ENCODE measurements around the gene TACR2. TPM values are rescaled to one million over a fixed set of nuclear protein-coding genes. Genes with fewer than 3 reads are reported as not detected.

Gene TACR2
- total RNA-seq: not detected in 2 replicates
- long read RNA-seq: 0 reads

DNA sequence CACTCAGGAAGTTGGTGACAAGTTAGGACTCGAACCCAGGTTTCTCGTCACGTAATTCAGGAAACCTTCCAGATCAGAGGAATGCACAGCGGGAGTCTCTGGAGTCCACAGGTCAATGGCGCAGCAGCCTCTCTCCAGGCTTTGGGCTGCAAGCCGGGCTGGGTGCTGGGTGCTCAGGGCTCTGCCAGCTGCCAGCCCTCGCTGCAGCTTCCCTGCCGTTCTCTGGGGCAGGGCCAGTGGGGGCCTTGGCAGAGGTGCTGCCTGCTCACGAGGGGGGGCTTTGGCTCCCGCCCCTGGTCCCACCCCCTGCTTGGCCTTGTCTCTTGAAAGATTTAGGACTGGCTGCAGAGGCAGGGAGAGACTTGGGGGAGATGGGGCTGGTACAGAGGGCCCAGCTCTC is at the start of gene TACR2:
TACR2 (minus strand) TSS at position 224 of the 400 bp plus-strand sequence. CDS start 595 bp downstream, outside the sequence.
- H3K27ac Mint-ChIP-seq (ENCODE audit: unreplicated experiment): no peak within 1 kb of the TSS

GRCh38 chr10:69466158-69466490 is 49.4 kb upstream of the TACR2 start:
- Mint-ChIP-seq H3K9me3 (ENCODE audit: unreplicated experiment) (no peaks in the 10 kb centered on the region), H3K36me3 (ENCODE audit: unreplicated experiment) (no peaks in the 10 kb centered on the region), H3K4me3 (ENCODE audit: unreplicated experiment) (no peak overlapping the region), H3K4me1 (ENCODE audit: unreplicated experiment) (peaks cover 14% of the 10 kb centered on the region), H3K27me3 (ENCODE audit: unreplicated experiment) (peaks cover 3% of the 10 kb centered on the region), H3K27ac (ENCODE audit: unreplicated experiment) (no peak overlapping the region)
- no peak for TF ChIP-seq CTCF (IDR thresholded peaks at IDR 0.05)
- DNase-seq (ENCODE audit: extremely low spot score, unreplicated experiment): no peak

More for the DNA sequence above, at the start of gene TACR2:
- Mint-ChIP-seq H3K27me3 (ENCODE audit: unreplicated experiment) (no peaks in the 10 kb centered on the region), H3K9me3 (ENCODE audit: unreplicated experiment) (no peaks in the 10 kb centered on the region), H3K36me3 (ENCODE audit: unreplicated experiment) (no peaks in the 10 kb centered on the region), H3K4me3 (ENCODE audit: unreplicated experiment) (no peak within 1 kb of the TSS), H3K4me1 (ENCODE audit: unreplicated experiment) (peaks cover 9% of the 10 kb centered on the region)
- no peak for TF ChIP-seq CTCF (IDR thresholded peaks at IDR 0.05)
- DNase-seq (ENCODE audit: extremely low spot score, unreplicated experiment): no peak

DNA sequence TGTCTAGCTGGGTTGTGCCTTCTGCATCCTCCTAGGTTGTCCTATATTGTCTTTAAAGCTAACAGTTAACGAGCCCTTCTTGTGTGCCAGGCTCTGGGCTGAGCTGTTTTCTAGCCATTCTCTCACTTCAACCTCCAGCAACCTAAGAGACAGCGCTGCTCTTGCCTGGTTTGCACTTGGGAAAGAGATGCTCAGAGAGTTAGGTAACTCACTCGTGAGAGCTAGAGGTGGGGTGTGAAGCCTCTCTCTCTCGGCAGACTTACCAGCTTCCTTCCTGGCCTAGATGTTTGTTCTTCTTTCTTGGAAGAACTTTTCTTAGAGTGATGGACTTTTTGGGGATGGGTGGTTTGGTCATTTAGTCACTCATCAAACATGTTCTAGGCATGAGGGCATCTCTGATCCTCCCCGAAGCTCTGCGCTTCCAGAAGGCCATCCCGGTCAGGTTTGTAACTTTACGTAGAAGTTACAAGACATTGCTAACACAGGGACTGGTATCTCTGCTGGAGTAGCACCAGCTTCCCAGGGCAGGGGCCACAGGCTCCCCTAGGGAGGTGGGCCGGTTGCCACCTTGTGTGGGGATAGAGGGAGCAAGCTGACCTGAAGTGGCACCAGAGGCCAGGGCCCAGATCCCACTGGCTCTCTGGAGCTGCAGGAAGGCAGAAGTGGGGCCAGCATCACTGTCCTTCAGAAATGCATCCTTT is 48.9 kb upstream of the TACR2 start:
- H3K36me3 Mint-ChIP-seq (ENCODE audit: unreplicated experiment): no peaks in the 10 kb centered on the region
- no peak overlapping the region for H3K4me3 Mint-ChIP-seq (ENCODE audit: unreplicated experiment)
- H3K27me3 Mint-ChIP-seq (ENCODE audit: unreplicated experiment): peaks cover under 1% of the 10 kb centered on the region
- H3K4me1 Mint-ChIP-seq (ENCODE audit: unreplicated experiment): peaks cover 14% of the 10 kb centered on the region
- TF ChIP-seq CTCF (IDR thresholded peaks at IDR 0.05): no peak
- DNase-seq (ENCODE audit: extremely low spot score, unreplicated experiment): no peak
- no peaks in the 10 kb centered on the region for H3K9me3 Mint-ChIP-seq (ENCODE audit: unreplicated experiment)
- no peak overlapping the region for H3K27ac Mint-ChIP-seq (ENCODE audit: unreplicated experiment)

- Mint-ChIP-seq H3K9me3 (ENCODE audit: unreplicated experiment) (no peaks in the 10 kb centered on the region), H3K27me3 (ENCODE audit: unreplicated experiment) (no peaks in the 10 kb centered on the region), H3K4me3 (ENCODE audit: unreplicated experiment) (no peak overlapping the region), H3K27ac (ENCODE audit: unreplicated experiment) (no peak overlapping the region), H3K36me3 (ENCODE audit: unreplicated experiment) (no peaks in the 10 kb centered on the region), H3K4me1 (ENCODE audit: unreplicated experiment) (peaks cover 13% of the 10 kb centered on the region)
- no peak for DNase-seq (ENCODE audit: extremely low spot score, unreplicated experiment)
- no peak for TF ChIP-seq CTCF (IDR thresholded peaks at IDR 0.05)
Measured at GRCh38 chr10:69464801-69465401, 48.2 kb upstream of the TACR2 start.

DNA sequence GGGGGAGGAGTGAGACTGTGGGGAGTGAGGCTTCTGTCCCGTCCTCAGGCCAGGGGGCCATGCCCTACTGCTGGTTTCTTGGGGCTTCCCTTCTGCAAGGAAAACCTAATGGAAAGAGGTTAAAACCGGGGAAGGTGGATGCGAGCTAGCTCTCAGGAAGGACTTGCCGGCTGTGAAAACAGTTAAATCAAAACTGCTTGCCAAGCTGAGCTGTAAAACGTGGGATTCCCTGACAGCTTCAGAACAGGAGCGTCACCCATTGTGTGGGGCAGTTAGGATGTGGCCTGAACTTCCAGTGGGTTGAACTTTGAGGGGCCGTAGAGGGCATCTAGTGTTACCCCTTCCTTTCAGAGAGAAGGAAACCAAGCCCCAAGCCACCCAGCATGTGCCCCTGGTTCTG is 47.7 kb upstream of the TACR2 start:
- Mint-ChIP-seq H3K4me1 (ENCODE audit: unreplicated experiment) (peaks cover 13% of the 10 kb centered on the region), H3K27me3 (ENCODE audit: unreplicated experiment) (no peaks in the 10 kb centered on the region), H3K4me3 (ENCODE audit: unreplicated experiment) (no peak overlapping the region), H3K9me3 (ENCODE audit: unreplicated experiment) (no peaks in the 10 kb centered on the region), H3K36me3 (ENCODE audit: unreplicated experiment) (no peaks in the 10 kb centered on the region), H3K27ac (ENCODE audit: unreplicated experiment) (no peak overlapping the region)
- DNase-seq (ENCODE audit: extremely low spot score, unreplicated experiment): no peak
- TF ChIP-seq CTCF (IDR thresholded peaks at IDR 0.05): no peak
